GM12874 (cell line): ENCODE measurements around the gene GRIK4.

Experiments
- TF ChIP-seq, protein P1 (sequence below): IDR thresholded peaks from 2 replicates; pipeline ENCODE4 v1.5.1; 2011; ENCODE audit warnings: low read depth, mild to moderate bottlenecking, control low read depth, low read length, moderate library complexity; ENCODE audit not compliant: insufficient read depth

Gene GRIK4

DNA sequence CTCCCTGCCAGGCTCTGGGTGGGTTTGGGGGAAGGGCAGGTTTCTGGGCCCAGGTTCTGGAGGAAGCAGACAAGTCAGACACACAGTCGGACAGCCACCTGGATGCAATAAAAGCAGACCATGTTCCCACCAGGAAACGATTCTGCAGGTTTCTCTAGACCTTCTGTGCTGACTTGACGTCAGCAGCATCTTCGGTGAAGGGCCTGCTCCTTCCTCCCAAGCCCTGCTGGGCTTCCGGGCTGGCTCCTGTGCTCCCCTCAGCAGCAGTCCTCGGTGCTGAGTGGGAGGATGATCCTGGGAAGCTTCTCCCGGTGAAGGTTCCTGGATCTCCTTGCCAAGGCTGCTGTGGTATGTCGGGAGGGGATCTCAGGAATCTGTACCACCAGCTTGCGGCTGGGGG is 240.0 kb downstream of the GRIK4 start:
- TF ChIP-seq, protein P1, sequence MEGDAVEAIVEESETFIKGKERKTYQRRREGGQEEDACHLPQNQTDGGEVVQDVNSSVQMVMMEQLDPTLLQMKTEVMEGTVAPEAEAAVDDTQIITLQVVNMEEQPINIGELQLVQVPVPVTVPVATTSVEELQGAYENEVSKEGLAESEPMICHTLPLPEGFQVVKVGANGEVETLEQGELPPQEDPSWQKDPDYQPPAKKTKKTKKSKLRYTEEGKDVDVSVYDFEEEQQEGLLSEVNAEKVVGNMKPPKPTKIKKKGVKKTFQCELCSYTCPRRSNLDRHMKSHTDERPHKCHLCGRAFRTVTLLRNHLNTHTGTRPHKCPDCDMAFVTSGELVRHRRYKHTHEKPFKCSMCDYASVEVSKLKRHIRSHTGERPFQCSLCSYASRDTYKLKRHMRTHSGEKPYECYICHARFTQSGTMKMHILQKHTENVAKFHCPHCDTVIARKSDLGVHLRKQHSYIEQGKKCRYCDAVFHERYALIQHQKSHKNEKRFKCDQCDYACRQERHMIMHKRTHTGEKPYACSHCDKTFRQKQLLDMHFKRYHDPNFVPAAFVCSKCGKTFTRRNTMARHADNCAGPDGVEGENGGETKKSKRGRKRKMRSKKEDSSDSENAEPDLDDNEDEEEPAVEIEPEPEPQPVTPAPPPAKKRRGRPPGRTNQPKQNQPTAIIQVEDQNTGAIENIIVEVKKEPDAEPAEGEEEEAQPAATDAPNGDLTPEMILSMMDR, result no peak

DNA sequence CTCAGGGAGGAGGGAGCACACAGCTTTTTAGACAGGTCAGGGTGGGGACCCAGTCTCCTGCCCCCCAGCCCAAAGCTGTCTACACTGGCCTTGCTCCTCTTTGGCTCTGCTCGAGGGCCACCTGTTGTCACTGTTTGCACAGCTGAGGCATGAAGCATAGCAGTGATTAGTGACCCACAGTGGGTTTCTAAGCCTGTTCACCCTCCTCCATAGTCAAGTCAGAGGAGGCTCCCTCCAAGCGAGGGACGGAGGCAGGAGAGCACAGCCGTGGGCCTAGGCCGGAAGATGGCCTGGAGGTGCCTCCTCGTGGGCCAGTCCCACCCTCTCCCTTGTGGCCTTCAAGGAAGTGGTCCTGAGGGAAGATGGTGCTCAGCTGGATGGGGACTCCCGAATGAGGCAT is 241.1 kb downstream of the GRIK4 start:
- TF ChIP-seq, protein P1, result no peak

DNA sequence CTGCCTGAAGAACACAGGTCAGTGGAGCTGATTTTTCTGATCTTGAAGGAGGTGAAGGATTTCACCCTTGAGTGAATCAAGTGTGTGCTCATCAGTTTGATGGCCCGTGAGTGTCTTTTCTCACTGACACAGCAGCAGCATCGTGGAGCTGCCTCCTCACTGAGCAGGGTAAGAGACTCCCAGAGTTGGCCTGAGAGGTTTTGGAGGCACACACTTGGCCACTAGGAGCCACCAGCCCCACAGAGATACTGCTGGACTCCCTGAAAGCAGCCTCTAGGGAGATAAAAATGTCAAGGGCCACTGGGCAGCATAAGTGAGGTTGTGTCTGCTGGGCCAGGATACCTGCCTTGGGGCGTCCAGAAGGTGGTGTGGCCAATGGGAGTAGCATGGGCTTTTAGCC is 245.4 kb downstream of the GRIK4 start:
- TF ChIP-seq, protein P1, result no peak

DNA sequence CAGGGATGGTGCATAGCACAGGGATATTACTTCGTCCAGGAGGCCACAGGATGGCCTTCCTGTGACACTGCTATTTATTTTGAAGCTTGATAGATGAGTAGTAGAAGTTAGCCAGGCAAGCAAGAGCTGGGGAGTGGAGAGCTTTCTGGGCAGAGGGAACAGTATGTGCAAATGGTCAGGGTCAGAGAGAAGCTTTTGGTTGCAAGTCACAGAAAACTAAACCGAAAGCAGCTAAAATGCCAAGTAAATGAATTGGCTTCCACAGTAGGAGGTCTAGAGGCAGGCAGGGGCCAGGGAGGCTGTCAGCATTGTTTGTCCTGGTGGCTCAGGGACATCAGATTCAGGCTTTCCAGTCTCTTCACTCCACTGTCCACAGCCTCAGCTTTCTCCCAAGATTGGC is 247.5 kb downstream of the GRIK4 start:
- TF ChIP-seq, protein P1, result no peak

DNA sequence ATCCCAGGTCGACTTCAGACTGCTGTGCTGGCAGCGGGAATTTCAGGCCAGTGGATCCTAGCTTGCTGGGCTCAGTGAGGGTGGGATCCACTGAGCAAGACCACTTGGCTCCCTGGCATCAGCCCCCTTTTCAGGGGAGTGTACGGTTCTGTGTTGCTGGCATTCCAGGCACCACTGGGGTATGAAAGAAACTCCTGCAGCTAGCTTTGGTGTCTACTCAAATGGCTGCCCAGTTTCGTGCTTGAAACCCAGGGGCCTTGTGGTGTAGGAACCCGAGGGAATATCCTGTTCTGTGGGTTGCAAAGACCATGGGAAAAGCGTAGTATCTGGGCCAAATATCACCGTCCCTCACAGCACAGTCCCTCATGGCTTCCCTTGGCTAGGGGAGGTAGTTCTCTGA is 254.8 kb downstream of the GRIK4 start:
- TF ChIP-seq, protein P1, result no peak

DNA sequence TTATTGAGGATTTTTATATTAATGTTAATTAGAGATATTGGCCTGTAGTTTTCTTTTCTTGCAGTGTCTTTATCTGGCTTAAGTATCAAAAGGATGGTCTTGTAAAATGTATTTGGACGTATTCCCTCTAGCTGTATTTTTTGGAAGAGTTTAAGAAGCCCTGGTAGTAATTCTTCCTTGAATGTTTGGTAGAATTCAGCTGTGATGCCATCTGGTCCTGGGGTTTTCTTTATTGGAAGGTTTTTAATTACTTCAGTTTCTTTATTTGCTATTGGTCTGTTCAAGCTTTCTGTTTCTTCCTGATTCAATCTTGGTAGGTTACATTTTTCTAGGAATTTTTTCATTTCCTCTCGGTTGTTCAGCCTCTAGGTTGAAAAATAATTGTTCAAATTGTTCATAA is 257.4 kb downstream of the GRIK4 start:
- TF ChIP-seq, protein P1, result no peak

DNA sequence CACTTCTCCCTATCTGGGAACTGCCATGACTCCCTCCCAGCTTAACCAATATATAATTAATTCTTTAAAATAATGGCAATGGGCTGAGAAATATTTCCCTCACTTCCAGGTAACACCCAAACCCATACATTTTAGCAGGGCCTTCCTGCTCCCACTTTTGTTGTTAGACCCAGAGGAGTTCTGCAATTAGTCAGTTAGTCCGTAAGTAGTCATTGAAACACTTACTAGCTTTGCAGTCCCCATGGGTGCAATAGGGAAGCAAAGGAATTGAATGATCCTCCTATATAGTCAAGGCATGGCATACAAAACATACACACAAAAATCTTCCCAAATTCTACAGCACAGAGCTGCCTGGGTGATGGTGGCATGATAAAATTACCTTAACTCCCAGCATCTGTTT is 258.4 kb downstream of the GRIK4 start:
- TF ChIP-seq, protein P1, result no peak
